Measurements from ENCODE around the gene TSNAX. TPM values are rescaled to one million over a fixed set of nuclear protein-coding genes. Genes with fewer than 3 reads are reported as not detected.

TSNAX gene
- total and polyA plus RNA-seq, 4 donors = 11.4 to 41.1 (median 32.5) TPM

DNA sequence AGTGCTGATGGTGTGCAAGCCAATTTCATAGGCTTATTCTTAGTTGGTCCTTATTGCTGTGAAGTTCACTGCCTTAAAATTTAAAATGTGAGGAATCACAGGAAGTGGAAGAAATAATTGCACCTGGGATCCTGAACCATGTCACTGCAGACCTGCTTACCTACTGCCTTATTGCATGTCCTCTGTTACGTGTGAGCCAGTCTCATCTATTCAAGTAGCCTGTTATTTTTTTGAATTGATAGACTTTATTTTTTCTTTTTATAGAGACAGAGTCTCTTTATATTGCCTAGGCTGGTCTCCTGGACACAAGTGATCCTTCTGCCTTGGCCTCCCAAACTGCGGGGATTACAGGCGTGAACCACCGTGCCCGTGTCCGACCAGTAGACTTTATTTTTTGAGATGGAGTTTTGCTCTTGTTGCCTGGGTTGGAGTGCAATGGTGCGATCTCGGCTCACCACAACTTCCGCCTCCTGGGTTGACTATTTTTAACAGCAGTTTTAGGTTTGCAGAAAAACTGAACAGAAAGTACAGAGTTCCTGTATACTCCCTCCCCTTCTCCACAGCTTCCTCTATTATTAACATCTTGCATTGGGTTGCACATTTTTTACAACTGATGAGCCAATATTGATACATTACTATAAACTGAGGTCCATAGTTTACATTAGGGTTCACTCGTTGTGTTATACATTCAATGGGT lies 84.1 kb downstream of the TSNAX start:
- no peaks in the 10 kb centered on the region for H3K9me3 ChIP-seq (ENCODE audit: control insufficient read depth in 4 of 4, insufficient read depth in 3 of 4, low read length in 3 of 4)
- no peak overlapping the region for H3K4me3 ChIP-seq
- DNase-seq = no peak
- TF ChIP-seq, protein P1, sequence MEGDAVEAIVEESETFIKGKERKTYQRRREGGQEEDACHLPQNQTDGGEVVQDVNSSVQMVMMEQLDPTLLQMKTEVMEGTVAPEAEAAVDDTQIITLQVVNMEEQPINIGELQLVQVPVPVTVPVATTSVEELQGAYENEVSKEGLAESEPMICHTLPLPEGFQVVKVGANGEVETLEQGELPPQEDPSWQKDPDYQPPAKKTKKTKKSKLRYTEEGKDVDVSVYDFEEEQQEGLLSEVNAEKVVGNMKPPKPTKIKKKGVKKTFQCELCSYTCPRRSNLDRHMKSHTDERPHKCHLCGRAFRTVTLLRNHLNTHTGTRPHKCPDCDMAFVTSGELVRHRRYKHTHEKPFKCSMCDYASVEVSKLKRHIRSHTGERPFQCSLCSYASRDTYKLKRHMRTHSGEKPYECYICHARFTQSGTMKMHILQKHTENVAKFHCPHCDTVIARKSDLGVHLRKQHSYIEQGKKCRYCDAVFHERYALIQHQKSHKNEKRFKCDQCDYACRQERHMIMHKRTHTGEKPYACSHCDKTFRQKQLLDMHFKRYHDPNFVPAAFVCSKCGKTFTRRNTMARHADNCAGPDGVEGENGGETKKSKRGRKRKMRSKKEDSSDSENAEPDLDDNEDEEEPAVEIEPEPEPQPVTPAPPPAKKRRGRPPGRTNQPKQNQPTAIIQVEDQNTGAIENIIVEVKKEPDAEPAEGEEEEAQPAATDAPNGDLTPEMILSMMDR (IDR thresholded peaks at IDR 0.05; ENCODE audit: control extremely low read depth, extremely low read depth) = no peak
- H3K27ac ChIP-seq (ENCODE audit: low read depth in 1 of 2, low read length in 1 of 2) = no peak overlapping the region
- H3K27me3 ChIP-seq (ENCODE audit: control insufficient read depth in 3 of 3, insufficient read depth in 3 of 3, low read length in 2 of 3) = no peaks in the 10 kb centered on the region
- no peaks in the 10 kb centered on the region for H3K36me3 ChIP-seq (ENCODE audit: control insufficient read depth in 4 of 4, insufficient read depth in 4 of 4, low read length in 4 of 4)
- no peak overlapping the region for H3K9ac ChIP-seq (ENCODE audit: insufficient read depth in 1 of 2, low read length in 2 of 2)
- ATAC-seq (ENCODE audit: insufficient read depth, low FRiP score) = peak; percentile 75
- peaks cover 0 to 2% (median 0%) of the 10 kb centered on the region in 5 donors for H3K4me1 ChIP-seq (ENCODE audit: control insufficient read depth in 5 of 5, insufficient read depth in 5 of 5, low read length in 5 of 5)
- 37 to 64% methylated on average over 10 of the region's 10 CpGs for WGBS, 2 donors

DNA sequence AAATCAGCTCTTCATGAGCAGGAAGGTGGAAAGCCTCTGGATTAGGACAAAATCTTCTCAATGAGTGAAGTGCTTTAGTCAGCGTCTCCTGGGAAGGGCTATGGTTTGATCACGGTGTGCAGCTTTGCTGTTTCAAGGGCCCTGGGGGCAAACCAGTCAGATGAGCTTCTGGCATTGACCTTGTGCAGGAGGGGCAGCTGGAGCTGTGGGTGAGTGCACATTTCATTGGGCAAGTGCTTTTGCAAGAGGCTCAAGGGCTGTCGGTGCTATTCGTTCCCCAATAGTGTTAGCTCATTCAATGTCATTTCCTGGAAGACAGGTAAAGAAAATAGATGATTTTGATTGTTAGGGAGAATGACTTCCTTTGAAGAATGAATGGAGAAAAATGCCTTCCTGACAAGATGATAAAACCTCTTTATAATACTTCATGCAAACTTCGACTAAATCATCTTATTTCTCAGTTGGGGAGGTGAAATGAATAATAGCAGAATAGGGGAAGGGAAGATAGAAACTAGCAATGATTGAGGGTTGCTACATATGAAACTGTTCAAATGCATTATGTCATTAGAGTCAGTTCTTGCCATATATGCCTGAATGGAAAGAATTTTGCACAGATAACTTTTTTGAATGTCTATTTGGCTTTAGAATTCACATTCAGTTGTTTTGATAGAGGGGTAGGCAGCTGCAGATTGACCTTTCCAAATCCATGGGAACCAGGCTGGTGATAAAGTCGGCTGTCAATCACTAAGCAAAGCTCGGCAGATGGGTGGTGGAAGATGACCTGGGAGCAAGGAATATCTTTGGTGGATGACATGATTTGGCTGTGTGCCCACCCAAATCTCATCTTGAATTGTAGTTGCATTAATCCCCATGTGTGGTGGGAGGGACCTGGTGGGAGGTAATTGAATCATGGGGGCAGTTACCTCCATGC lies 85.2 kb downstream of the TSNAX start:
- Histone ChIP-seq H3K4me3 (no peak overlapping the region), H3K36me3 (ENCODE audit: control insufficient read depth in 4 of 4, insufficient read depth in 4 of 4, low read length in 4 of 4) (no peaks in the 10 kb centered on the region), H3K9ac (ENCODE audit: insufficient read depth in 1 of 2, low read length in 2 of 2) (no peak overlapping the region), H3K4me1 (ENCODE audit: control insufficient read depth in 5 of 5, insufficient read depth in 5 of 5, low read length in 5 of 5) (peaks cover 0 to 2% (median 2%) of the 10 kb centered on the region in 5 donors), H3K9me3 (ENCODE audit: control insufficient read depth in 4 of 4, insufficient read depth in 3 of 4, low read length in 3 of 4) (no peaks in the 10 kb centered on the region), H3K27me3 (ENCODE audit: control insufficient read depth in 3 of 3, insufficient read depth in 3 of 3, low read length in 2 of 3) (no peaks in the 10 kb centered on the region), H3K27ac (ENCODE audit: low read depth in 1 of 2, low read length in 1 of 2) (peak overlapping the region in 1 of 2 donors; percentile 56)
- no peak for ATAC-seq (ENCODE audit: insufficient read depth, low FRiP score)
- TF ChIP-seq, protein P1 (IDR thresholded peaks at IDR 0.05; ENCODE audit: control extremely low read depth, extremely low read depth) = no peak
- WGBS, 2 donors = 43 to 47% methylated on average over 7 of the region's 7 CpGs
- DNase-seq = peak in 1 of 3 donors; percentile 24

Other genes with a start within 250 kb of the TSNAX start
- gene EXOC8, start 190.8 kb upstream of the TSNAX start, total RNA-seq = 10 to 100 TPM; 18.5 to 19.0 TPM
- 1 to 10 TPM; 4.6 to 7.4 TPM for gene EXOC8, start 190.8 kb upstream of the TSNAX start, polyA plus RNA-seq
- 10 to 100 TPM; 12.8 to 13.5 TPM for gene SPRTN, start 190.4 kb upstream of the TSNAX start, total RNA-seq
- gene SPRTN, start 190.4 kb upstream of the TSNAX start, polyA plus RNA-seq = 1 to 10 TPM; 3.6 to 5.0 TPM
- 10 to 100 TPM; 19.3 to 45.1 TPM for gene EGLN1, start 106.4 kb upstream of the TSNAX start, total RNA-seq
- gene EGLN1, start 106.4 kb upstream of the TSNAX start, polyA plus RNA-seq = 10 to 100 TPM in 1 of 2 donors, 1 to 10 TPM in 1; 4.5 to 13.4 TPM
- 10 to 100 TPM in 1 of 2 donors, 1 to 10 TPM in 1; 9.9 to 32.9 TPM for gene DISC1, start 98.1 kb downstream of the TSNAX start, total RNA-seq
- gene DISC1, start 98.1 kb downstream of the TSNAX start, polyA plus RNA-seq = 1 to 10 TPM in 1 of 2 donors, under 1 TPM in 1; 0.98 to 2.4 TPM

Data from lung (tissue), 12 donors.